H1 (cell line): ENCODE results near the gene IRF2BP2.

ENCODE experiments used
- CTCF ChIP-seq, 3 experiments: IDR thresholded peaks; 1 replicate in 2 of 3; 2 replicates in 1 of 3; pipeline versions ENCODE4 v1.5.1 to v1.6.1; 2011; ENCODE audit warnings: low read length in 3 of 3, mild to moderate bottlenecking in 3 of 3, inconsistent platforms in 2 of 3, low read depth in 1 of 3, moderate library complexity in 1 of 3; ENCODE audit not compliant: insufficient read depth in 1 of 3; ENCODE audit errors: control extremely low read depth in 1 of 3
- E2F6 ChIP-seq: IDR thresholded peaks from 2 replicates; pipeline ENCODE4 v1.6.1; 2012; ENCODE audit warnings: inconsistent platforms
- POLR2A ChIP-seq, 2 experiments: IDR thresholded peaks; 1 replicate in 1 of 2; 2 replicates in 1 of 2; pipeline ENCODE4 v1.6.1; 2011; ENCODE audit warnings: low read depth in 2 of 2, low read length in 2 of 2, mild to moderate bottlenecking in 2 of 2; ENCODE audit errors: control extremely low read depth in 1 of 2
- SUZ12 ChIP-seq: fragments of 200-600 bp; sonication (generic); IDR thresholded peaks from 2 replicates; pipeline ENCODE4 v1.6.1; 2012; ENCODE audit warnings: mild to moderate bottlenecking, inconsistent platforms, low read length, moderate library complexity, mixed read lengths

GRCh38 chr1:234654002-234654733, 44.2 kb upstream of the IRF2BP2 start:
- TF ChIP-seq CTCF (IDR thresholded peaks at IDR 0.05; ENCODE audit: control extremely low read depth in 1 of 3, insufficient read depth in 1 of 3, low read depth in 1 of 3, low read length in 3 of 3) = no peak
- no peak for TF ChIP-seq POLR2A (IDR thresholded peaks at IDR 0.05; ENCODE audit: control extremely low read depth in 1 of 2, low read depth in 2 of 2, low read length in 2 of 2)
- TF ChIP-seq SUZ12 = no peak
- no peak for TF ChIP-seq E2F6
